DND-41 (cell line): Measurements from ENCODE around the gene SOCS3.

Experiments used
- ATAC-seq: fragments of 200-7000 bp; cut with Tn5 transposase; 3 replicates; pipeline ENCODE4 v1.9.1; 2021; ENCODE audit warnings: low read depth; ENCODE audit not compliant: insufficient read depth
- DNase-seq: peaks from one replicate; pipeline ENCODE4 v3.0.0-alpha.2; 2020
- H2AFZ ChIP-seq: 2 replicates; pipeline ENCODE4 v1.6.0; 2012; ENCODE audit warnings: low read depth, low read length
- H3K27ac ChIP-seq: 2 replicates; pipeline ENCODE4 v1.5.1; 2012; ENCODE audit warnings: low read length, inconsistent platforms
- H3K27me3 ChIP-seq: fragments of 200-600 bp; sonication (generic); 2 replicates; pipeline ENCODE4 v1.6.0; 2012; ENCODE audit warnings: low read length, mild to moderate bottlenecking, inconsistent platforms; ENCODE audit not compliant: insufficient read depth, poor library complexity
- H3K36me3 ChIP-seq: 2 replicates; pipeline ENCODE4 v1.5.1; 2012; ENCODE audit warnings: low read length, inconsistent platforms; ENCODE audit not compliant: insufficient read depth
- H3K4me1 ChIP-seq: 2 replicates; pipeline ENCODE4 v1.5.1; 2012; ENCODE audit warnings: mild to moderate bottlenecking, low read length; ENCODE audit not compliant: insufficient read depth
- H3K4me2 ChIP-seq: 2 replicates; pipeline ENCODE4 v1.6.0; 2012; ENCODE audit warnings: mild to moderate bottlenecking, moderate library complexity, low read length, inconsistent platforms; ENCODE audit not compliant: insufficient read depth
- H3K4me3 ChIP-seq, 2 experiments: fragments of 200-600 bp in 1 of 2; shearing (Covaris generic) in 1 of 2; 2 replicates each; pipeline ENCODE4 v1.5.1; 2012 to 2016; ENCODE audit warnings: inconsistent platforms in 2 of 2, low read length in 2 of 2, mild to moderate bottlenecking in 2 of 2, low read depth in 1 of 2, moderate library complexity in 1 of 2
- H3K79me2 ChIP-seq: 2 replicates; pipeline ENCODE4 v1.6.0; 2012; ENCODE audit warnings: low read length, inconsistent platforms; ENCODE audit not compliant: insufficient read depth
- H3K9ac ChIP-seq: 2 replicates; pipeline ENCODE4 v1.6.0; 2012; ENCODE audit warnings: low read depth, mild to moderate bottlenecking, inconsistent platforms, low read length, moderate library complexity
- H3K9me3 ChIP-seq: 2 replicates; pipeline ENCODE4 v1.5.1; 2012; ENCODE audit warnings: low read length, moderate library complexity, mild to moderate bottlenecking, inconsistent platforms; ENCODE audit not compliant: insufficient read depth, severe bottlenecking
- H4K20me1 ChIP-seq: 2 replicates; pipeline ENCODE4 v1.6.0; 2012; ENCODE audit warnings: low read length; ENCODE audit not compliant: insufficient read depth
- EZH2 ChIP-seq: IDR thresholded peaks from 3 replicates; pipeline ENCODE4 v1.6.1; 2012; ENCODE audit warnings: borderline replicate concordance, low read depth, mild to moderate bottlenecking, moderate library complexity, low read length, inconsistent platforms; ENCODE audit not compliant: severe bottlenecking
- TF ChIP-seq, protein P1 (sequence below): IDR thresholded peaks from 2 replicates; pipeline ENCODE4 v1.5.1; 2012; ENCODE audit warnings: borderline replicate concordance, low read length, moderate library complexity, mild to moderate bottlenecking; ENCODE audit not compliant: poor library complexity, severe bottlenecking; ENCODE audit errors: extremely low read depth

SOCS3 gene

GRCh38 chr17:78376161-78376560, 16.3 kb upstream of the SOCS3 start:
- H3K79me2 ChIP-seq: peaks cover 27% of the 10 kb centered on the region
- no peak overlapping the region for H3K27ac ChIP-seq
- no peak for DNase-seq
- H2AFZ ChIP-seq: no peak overlapping the region
- peaks cover 9% of the 10 kb centered on the region; the same call in 1 of the 2 replicates for H3K36me3 ChIP-seq
- H3K9ac ChIP-seq: no peak overlapping the region
- no peaks in the 10 kb centered on the region for H3K27me3 ChIP-seq
- H4K20me1 ChIP-seq: peaks cover 8% of the 10 kb centered on the region
- H3K4me2 ChIP-seq: no peak overlapping the region
- TF ChIP-seq, protein P1, sequence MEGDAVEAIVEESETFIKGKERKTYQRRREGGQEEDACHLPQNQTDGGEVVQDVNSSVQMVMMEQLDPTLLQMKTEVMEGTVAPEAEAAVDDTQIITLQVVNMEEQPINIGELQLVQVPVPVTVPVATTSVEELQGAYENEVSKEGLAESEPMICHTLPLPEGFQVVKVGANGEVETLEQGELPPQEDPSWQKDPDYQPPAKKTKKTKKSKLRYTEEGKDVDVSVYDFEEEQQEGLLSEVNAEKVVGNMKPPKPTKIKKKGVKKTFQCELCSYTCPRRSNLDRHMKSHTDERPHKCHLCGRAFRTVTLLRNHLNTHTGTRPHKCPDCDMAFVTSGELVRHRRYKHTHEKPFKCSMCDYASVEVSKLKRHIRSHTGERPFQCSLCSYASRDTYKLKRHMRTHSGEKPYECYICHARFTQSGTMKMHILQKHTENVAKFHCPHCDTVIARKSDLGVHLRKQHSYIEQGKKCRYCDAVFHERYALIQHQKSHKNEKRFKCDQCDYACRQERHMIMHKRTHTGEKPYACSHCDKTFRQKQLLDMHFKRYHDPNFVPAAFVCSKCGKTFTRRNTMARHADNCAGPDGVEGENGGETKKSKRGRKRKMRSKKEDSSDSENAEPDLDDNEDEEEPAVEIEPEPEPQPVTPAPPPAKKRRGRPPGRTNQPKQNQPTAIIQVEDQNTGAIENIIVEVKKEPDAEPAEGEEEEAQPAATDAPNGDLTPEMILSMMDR: no peak
- TF ChIP-seq EZH2: no peak
- H3K4me1 ChIP-seq: peaks cover 28% of the 10 kb centered on the region
- H3K9me3 ChIP-seq: no peaks in the 10 kb centered on the region
- no peak overlapping the region for H3K4me3 ChIP-seq
- ATAC-seq: no peak

- H3K27me3 ChIP-seq: no peaks in the 10 kb centered on the region
- no peak overlapping the region for H2AFZ ChIP-seq
- no peak overlapping the region for H3K4me2 ChIP-seq
- H3K4me3 ChIP-seq: no peak overlapping the region
- ATAC-seq: no peak
- H3K79me2 ChIP-seq: peaks cover 21% of the 10 kb centered on the region
- TF ChIP-seq, protein P1: no peak
- no peak for TF ChIP-seq EZH2
- H3K9ac ChIP-seq: no peak overlapping the region
- no peak for DNase-seq
- peaks cover 22% of the 10 kb centered on the region for H3K4me1 ChIP-seq
- H3K36me3 ChIP-seq: peaks cover 3% of the 10 kb centered on the region; the same call in 1 of the 2 replicates
- no peaks in the 10 kb centered on the region for H3K9me3 ChIP-seq
- H4K20me1 ChIP-seq: peaks cover 7% of the 10 kb centered on the region; the same call in 1 of the 2 replicates
- H3K27ac ChIP-seq: no peak overlapping the region
Measured at GRCh38 chr17:78375401-78376151, 15.7 kb upstream of the SOCS3 start.

GRCh38 chr17:78374631-78375274, 14.9 kb upstream of the SOCS3 start:
- TF ChIP-seq, protein P1: no peak
- TF ChIP-seq EZH2: no peak
- no peak overlapping the region for H3K4me2 ChIP-seq
- H3K27me3 ChIP-seq: peaks cover 4% of the 10 kb centered on the region
- H3K4me1 ChIP-seq: peaks cover 13% of the 10 kb centered on the region
- H2AFZ ChIP-seq: no peak overlapping the region
- no peak overlapping the region for H3K9ac ChIP-seq
- no peak for DNase-seq
- peaks cover 3% of the 10 kb centered on the region; the same call in 1 of the 2 replicates for H3K36me3 ChIP-seq
- no peak for ATAC-seq
- H3K79me2 ChIP-seq: peaks cover 12% of the 10 kb centered on the region
- peaks cover 7% of the 10 kb centered on the region; the same call in 1 of the 2 replicates for H4K20me1 ChIP-seq
- no peaks in the 10 kb centered on the region for H3K9me3 ChIP-seq
- no peak overlapping the region for H3K4me3 ChIP-seq
- H3K27ac ChIP-seq: no peak overlapping the region
